Measurements from ENCODE around the gene PSME3. TPM values are rescaled to one million over a fixed set of nuclear protein-coding genes. Genes with fewer than 3 reads are reported as not detected.
"Not testable (repeated sequence)": the region's sequence is repeated elsewhere in the genome, so short reads cannot be mapped to it uniquely, and the experiment has no call there.

PSME3 gene
- total RNA-seq, 1 experiment from 2014 or later: 120 TPM

GRCh38 chr17:42866631-42867575 lies 33.7 kb downstream of the PSME3 start:
- intact Hi-C loops (cut with micrococcal nuclease; ENCODE audit: unreplicated experiment): no loop called here
- no peak for DNase-seq (ENCODE audit: low spot score)
- Histone ChIP-seq H3K27ac (ENCODE audit: low read depth, low read length, poor library complexity, severe bottlenecking) (no peak overlapping the region), H3K4me3 (ENCODE audit: low read depth, low read length, poor library complexity, severe bottlenecking) (no peak overlapping the region), H3K4me1 (ENCODE audit: insufficient read depth, low read length, poor library complexity, severe bottlenecking) (no peaks in the 10 kb centered on the region), H3K27me3 (replicated peaks; ENCODE audit: insufficient read depth, low read depth, low read length, poor library complexity) (no peaks in the 10 kb centered on the region), H3K9me3 (ENCODE audit: low read depth, low read length, poor library complexity, severe bottlenecking) (no peaks in the 10 kb centered on the region), H3K36me3 (ENCODE audit: insufficient read depth, low read length, poor library complexity, severe bottlenecking) (no peaks in the 10 kb centered on the region)
- CTCF ChIA-PET: no interaction called here
- no peak for TF ChIP-seq CTCF (conservative IDR thresholded peaks at IDR 0.05; ENCODE audit: low read depth, low read length)
- TF ChIP-seq EZH2 (IDR thresholded peaks at IDR 0.05; ENCODE audit: borderline replicate concordance, low read depth, low read length, poor library complexity, severe bottlenecking): no peak
- no TSS peak for BruUV-seq (replicated peaks)
- POLR2A ChIA-PET (ENCODE audit: low non-redundant PET): no interaction called here

- intact Hi-C loops (cut with micrococcal nuclease; ENCODE audit: unreplicated experiment); CTCF ChIA-PET; DNase-seq (ENCODE audit: low spot score); H3K36me3 ChIP-seq (ENCODE audit: insufficient read depth, low read length, poor library complexity, severe bottlenecking); H3K27me3 ChIP-seq (replicated peaks; ENCODE audit: insufficient read depth, low read depth, low read length, poor library complexity); H3K9me3 ChIP-seq (ENCODE audit: low read depth, low read length, poor library complexity, severe bottlenecking); H3K27ac ChIP-seq (ENCODE audit: low read depth, low read length, poor library complexity, severe bottlenecking); POLR2A ChIA-PET (ENCODE audit: low non-redundant PET); H3K4me3 ChIP-seq (ENCODE audit: low read depth, low read length, poor library complexity, severe bottlenecking); H3K4me1 ChIP-seq (ENCODE audit: insufficient read depth, low read length, poor library complexity, severe bottlenecking); BruUV-seq (replicated peaks): not testable (repeated sequence)
Observed at GRCh38 chr17:42867694-42868261, 34.6 kb downstream of the PSME3 start.

GRCh38 chr17:42868338-42868737 lies 35.1 kb downstream of the PSME3 start:
- DNase-seq (ENCODE audit: low spot score): no peak
- no peaks in the 10 kb centered on the region for H3K4me1 ChIP-seq (ENCODE audit: insufficient read depth, low read length, poor library complexity, severe bottlenecking)
- H3K27ac ChIP-seq (ENCODE audit: low read depth, low read length, poor library complexity, severe bottlenecking): no peak overlapping the region
- no peaks in the 10 kb centered on the region for H3K27me3 ChIP-seq (replicated peaks; ENCODE audit: insufficient read depth, low read depth, low read length, poor library complexity)
- BruUV-seq (replicated peaks): no TSS peak
- TF ChIP-seq EZH2 (IDR thresholded peaks at IDR 0.05; ENCODE audit: borderline replicate concordance, low read depth, low read length, poor library complexity, severe bottlenecking) (no peak), CTCF (conservative IDR thresholded peaks at IDR 0.05; ENCODE audit: low read depth, low read length) (no peak)
- no peaks in the 10 kb centered on the region for H3K36me3 ChIP-seq (ENCODE audit: insufficient read depth, low read length, poor library complexity, severe bottlenecking)
- no peaks in the 10 kb centered on the region for H3K9me3 ChIP-seq (ENCODE audit: low read depth, low read length, poor library complexity, severe bottlenecking)
- ChIA-PET POLR2A (ENCODE audit: low non-redundant PET) (no interaction called here), CTCF (no interaction called here)
- no peak overlapping the region for H3K4me3 ChIP-seq (ENCODE audit: low read depth, low read length, poor library complexity, severe bottlenecking)
- intact Hi-C loops (cut with micrococcal nuclease; ENCODE audit: unreplicated experiment): no loop called here

All from A673 (cell line).